Muscle layer of colon (tissue), 2 donors: ENCODE results near the gene PAX6.

Experiments used
- H3K27ac ChIP-seq: one replicate; pipeline ENCODE4 v1.7.0; 2013; ENCODE audit warnings: low read depth, mild to moderate bottlenecking, low read length, moderate library complexity
- H3K27me3 ChIP-seq, 2 donors: one replicate each; pipeline ENCODE4 v1.7.0; 2013; ENCODE audit warnings: low read length in 2 of 2, mild to moderate bottlenecking in 2 of 2; ENCODE audit not compliant: insufficient read depth in 2 of 2, control insufficient read depth in 1 of 2
- H3K36me3 ChIP-seq: one replicate; pipeline ENCODE4 v1.7.0; 2013; ENCODE audit warnings: mild to moderate bottlenecking, low read length; ENCODE audit not compliant: insufficient read depth
- H3K4me1 ChIP-seq: one replicate; pipeline ENCODE4 v1.7.0; 2013; ENCODE audit warnings: mild to moderate bottlenecking, low read length; ENCODE audit not compliant: insufficient read depth
- H3K4me3 ChIP-seq, 2 donors: one replicate each; pipeline ENCODE4 v1.7.0; 2013; ENCODE audit warnings: low read length in 2 of 2, low read depth in 1 of 2, mild to moderate bottlenecking in 1 of 2, moderate library complexity in 1 of 2
- H3K9ac ChIP-seq: one replicate; pipeline ENCODE4 v1.7.0; 2013; ENCODE audit warnings: low read length
- H3K9me3 ChIP-seq: one replicate; pipeline ENCODE4 v1.7.0; 2013; ENCODE audit warnings: mild to moderate bottlenecking, low read length
- donor health status: abdominal sarcoma.
- donor health status: Adenocarcinoma of cecum.

Gene PAX6

GRCh38 chr11:31821235-31821764 lies 10.2 kb upstream of the PAX6 start:
- H3K4me3 ChIP-seq = no peak overlapping the region
- peaks cover 90 to 100% of the 10 kb centered on the region in 2 donors for H3K27me3 ChIP-seq
- H3K27ac ChIP-seq = no peak overlapping the region
- H3K9me3 ChIP-seq = no peaks in the 10 kb centered on the region
- no peak overlapping the region for H3K9ac ChIP-seq
- peaks cover 14% of the 10 kb centered on the region for H3K4me1 ChIP-seq
- no peaks in the 10 kb centered on the region for H3K36me3 ChIP-seq

DNA sequence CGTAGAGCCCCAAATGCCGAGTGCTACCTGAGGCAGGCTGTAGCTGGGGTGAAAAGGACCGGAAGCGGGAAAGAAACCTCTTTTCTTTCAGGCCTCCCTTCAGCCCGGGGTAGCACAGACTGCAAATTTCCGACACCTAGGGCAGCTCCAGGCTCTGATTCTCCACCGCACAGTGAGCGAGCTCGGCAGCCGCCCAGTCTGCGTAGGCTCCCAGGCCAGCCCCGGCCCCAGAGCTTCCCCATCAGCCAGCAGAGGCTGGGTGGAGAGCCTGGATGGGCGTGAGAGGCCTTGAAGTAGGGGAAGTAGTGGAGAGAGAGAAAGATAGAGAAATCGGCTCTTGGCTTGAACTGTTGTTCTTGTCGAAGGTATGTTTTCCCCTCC lies 9.3 kb upstream of the PAX6 start:
- no peaks in the 10 kb centered on the region for H3K9me3 ChIP-seq
- H3K27me3 ChIP-seq = peaks cover 92 to 100% of the 10 kb centered on the region in 2 donors
- H3K36me3 ChIP-seq = no peaks in the 10 kb centered on the region
- H3K9ac ChIP-seq = no peak overlapping the region
- no peak overlapping the region for H3K27ac ChIP-seq
- H3K4me1 ChIP-seq = peaks cover 19% of the 10 kb centered on the region
- no peak overlapping the region for H3K4me3 ChIP-seq

- Histone ChIP-seq H3K27me3 (peaks cover 92 to 100% of the 10 kb centered on the region in 2 donors), H3K27ac (no peak overlapping the region), H3K4me1 (peaks cover 23% of the 10 kb centered on the region), H3K4me3 (no peak overlapping the region), H3K36me3 (no peaks in the 10 kb centered on the region), H3K9ac (no peak overlapping the region), H3K9me3 (no peaks in the 10 kb centered on the region)
Measured at GRCh38 chr11:31819621-31820437, 8.7 kb upstream of the PAX6 start.

GRCh38 chr11:31818874-31819331 lies 7.8 kb upstream of the PAX6 start:
- H3K9ac ChIP-seq = no peak overlapping the region
- peaks cover 91 to 100% of the 10 kb centered on the region in 2 donors for H3K27me3 ChIP-seq
- no peaks in the 10 kb centered on the region for H3K9me3 ChIP-seq
- no peaks in the 10 kb centered on the region for H3K36me3 ChIP-seq
- no peak overlapping the region for H3K4me3 ChIP-seq
- no peak overlapping the region for H3K27ac ChIP-seq
- peaks cover 32% of the 10 kb centered on the region for H3K4me1 ChIP-seq

DNA sequence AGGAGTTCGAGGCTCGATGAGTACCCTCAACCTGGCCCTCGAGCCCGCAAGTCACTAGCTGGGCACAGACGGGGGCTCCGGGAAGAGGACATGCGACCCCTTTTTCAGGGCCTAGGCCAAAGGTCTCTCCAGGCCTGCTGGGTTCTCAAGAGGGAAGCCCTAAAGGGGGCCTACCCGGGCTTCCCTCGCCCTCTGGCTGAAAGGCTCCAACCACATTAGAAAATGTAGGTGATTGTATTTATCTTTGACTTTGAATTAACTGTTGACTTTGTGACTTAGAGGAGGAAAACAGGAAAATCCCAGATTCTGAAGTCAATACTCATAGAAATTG lies 7.3 kb upstream of the PAX6 start:
- H3K4me3 ChIP-seq = no peak overlapping the region
- no peak overlapping the region for H3K9ac ChIP-seq
- no peak overlapping the region for H3K27ac ChIP-seq
- H3K36me3 ChIP-seq = no peaks in the 10 kb centered on the region
- H3K4me1 ChIP-seq = peaks cover 38% of the 10 kb centered on the region
- no peaks in the 10 kb centered on the region for H3K9me3 ChIP-seq
- peaks cover 90 to 100% of the 10 kb centered on the region in 2 donors for H3K27me3 ChIP-seq

DNA sequence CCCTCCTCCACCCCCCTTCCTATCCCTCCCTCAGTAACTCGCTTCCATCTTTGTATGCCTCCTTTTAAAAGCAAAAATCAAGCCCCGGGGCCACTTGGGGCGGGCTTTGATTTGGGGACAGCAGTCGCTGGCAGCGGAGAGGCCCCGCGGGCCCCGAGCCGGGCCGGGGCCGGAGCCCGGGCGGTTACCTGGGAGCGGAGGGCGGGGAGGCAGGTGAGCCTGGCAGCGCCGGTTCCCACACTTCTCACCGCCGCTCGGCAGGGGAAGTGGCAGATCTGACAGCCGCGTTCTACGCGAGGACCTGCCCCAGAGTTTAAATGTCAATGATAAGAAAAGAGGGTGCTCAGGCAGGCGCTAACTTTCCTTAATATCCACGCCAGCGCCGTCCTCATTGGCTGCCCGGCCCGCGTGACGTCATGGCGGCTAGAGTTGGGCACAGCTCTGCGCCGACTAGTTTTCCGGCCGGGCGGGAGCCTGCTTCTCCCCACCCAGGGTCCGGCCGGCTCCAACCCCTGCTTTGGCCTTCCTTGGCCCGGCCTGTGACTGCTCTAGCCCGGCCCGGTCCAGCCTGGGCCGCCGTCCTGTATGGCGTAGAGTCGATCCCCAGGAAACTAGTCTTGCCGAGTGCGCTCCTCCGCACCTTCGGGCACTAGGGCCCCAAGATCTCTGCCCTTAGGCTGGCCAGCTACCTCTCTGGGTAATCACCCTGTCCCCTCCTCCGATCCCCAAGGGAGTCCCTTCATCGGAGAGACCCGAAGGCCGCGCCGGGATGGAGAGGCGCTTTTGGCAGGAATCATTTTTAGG lies 6.7 kb upstream of the PAX6 start:
- peaks cover 88 to 100% of the 10 kb centered on the region in 2 donors for H3K27me3 ChIP-seq
- no peaks in the 10 kb centered on the region for H3K9me3 ChIP-seq
- no peaks in the 10 kb centered on the region for H3K36me3 ChIP-seq
- no peak overlapping the region for H3K9ac ChIP-seq
- H3K4me3 ChIP-seq = peak overlapping the region in 1 of 2 donors; percentile 23
- peaks cover 41% of the 10 kb centered on the region for H3K4me1 ChIP-seq
- H3K27ac ChIP-seq = no peak overlapping the region

DNA sequence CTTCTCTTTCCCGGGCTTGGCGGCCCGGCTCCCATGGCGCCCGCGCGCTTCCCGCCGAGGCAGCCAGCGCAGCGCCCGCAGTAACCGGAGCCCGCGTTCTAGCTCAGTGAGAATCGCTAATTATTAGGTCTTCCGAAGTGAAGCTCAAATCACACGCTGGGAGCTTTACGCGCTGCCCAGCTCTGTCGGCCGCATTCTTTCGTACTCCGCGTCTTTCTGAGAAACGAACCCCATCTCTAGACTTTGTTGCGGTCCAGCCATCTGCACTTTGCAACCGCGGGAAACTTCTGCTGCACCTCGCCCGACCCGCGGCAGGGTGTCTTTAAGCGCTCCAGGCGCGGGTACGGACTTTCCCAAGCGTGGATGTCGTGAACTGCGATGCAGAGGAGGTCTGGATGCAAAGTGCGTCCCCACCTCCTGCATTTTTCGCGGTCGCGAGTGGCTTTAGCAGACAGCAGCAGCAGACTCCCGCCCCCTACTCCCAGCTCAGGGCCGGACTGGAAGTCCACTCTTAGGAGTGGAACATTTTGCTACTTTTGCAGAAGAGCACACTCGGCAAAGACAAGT lies 6.0 kb upstream of the PAX6 start:
- Histone ChIP-seq H3K9me3 (no peaks in the 10 kb centered on the region), H3K27me3 (peaks cover 88 to 100% of the 10 kb centered on the region in 2 donors), H3K36me3 (no peaks in the 10 kb centered on the region), H3K4me3 (no peak overlapping the region), H3K9ac (no peak overlapping the region), H3K27ac (no peak overlapping the region), H3K4me1 (peaks cover 48% of the 10 kb centered on the region)

DNA sequence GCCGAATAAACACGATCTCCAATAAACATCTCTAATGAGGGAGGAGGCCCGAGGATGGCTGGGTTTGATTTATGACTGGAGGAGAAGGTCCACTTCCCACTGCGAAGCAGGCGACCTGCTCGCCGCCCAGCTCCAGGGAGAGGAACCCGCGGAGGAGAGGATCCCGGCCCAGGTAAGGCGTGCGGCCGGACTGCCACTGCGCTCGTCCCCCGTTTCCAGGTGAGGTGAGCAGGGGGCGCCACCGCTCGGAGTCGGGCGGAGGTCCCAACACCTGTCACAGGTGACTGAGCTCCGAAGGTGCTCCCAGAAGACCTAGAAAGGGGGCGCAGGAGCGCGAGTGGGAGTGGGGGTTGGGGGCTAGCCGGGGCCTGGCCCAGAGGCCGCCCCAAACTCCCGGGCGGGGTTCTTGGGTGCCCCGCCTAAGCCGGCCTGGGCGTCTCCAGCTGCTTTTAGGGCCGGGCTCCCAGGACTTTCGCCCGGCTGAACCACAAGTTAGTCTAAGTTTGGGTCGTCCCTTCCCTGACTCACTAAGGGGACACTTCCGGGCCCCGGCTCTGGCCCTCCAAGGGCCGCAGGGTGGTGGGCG lies 5.4 kb upstream of the PAX6 start:
- peak overlapping the region in 1 of 2 donors; percentile 14 for H3K4me3 ChIP-seq

GRCh38 chr11:31815711-31816467 lies 4.8 kb upstream of the PAX6 start:
- no peak overlapping the region for H3K27ac ChIP-seq
- peaks cover 58% of the 10 kb centered on the region for H3K4me1 ChIP-seq
- no peak overlapping the region for H3K9ac ChIP-seq
- H3K27me3 ChIP-seq = peaks cover 86 to 100% of the 10 kb centered on the region in 2 donors
- no peaks in the 10 kb centered on the region for H3K36me3 ChIP-seq
- H3K9me3 ChIP-seq = no peaks in the 10 kb centered on the region
- peak overlapping the region in 1 of 2 donors; percentile 14 for H3K4me3 ChIP-seq

More for the DNA sequence above, 5.4 kb upstream of the PAX6 start:
- Histone ChIP-seq H3K27ac (no peak overlapping the region), H3K36me3 (no peaks in the 10 kb centered on the region), H3K4me1 (peaks cover 53% of the 10 kb centered on the region), H3K27me3 (peaks cover 87 to 100% of the 10 kb centered on the region in 2 donors), H3K9me3 (no peaks in the 10 kb centered on the region), H3K9ac (no peak overlapping the region)

GRCh38 chr11:31814176-31814868 lies 3.2 kb upstream of the PAX6 start:
- Histone ChIP-seq H3K4me1 (peaks cover 70% of the 10 kb centered on the region), H3K36me3 (no peaks in the 10 kb centered on the region), H3K9me3 (no peaks in the 10 kb centered on the region), H3K27me3 (peaks cover 84 to 100% of the 10 kb centered on the region in 2 donors), H3K27ac (no peak overlapping the region), H3K9ac (no peak overlapping the region), H3K4me3 (no peak overlapping the region)
